GM18505 (cell line): ENCODE results near the gene GRAMD2B.

ENCODE experiments used
- ATAC-seq: cut with Tn5 transposase; IDR thresholded peaks from one replicate; pipeline ENCODE4 v1.9.1; 2021; ENCODE audit not compliant: unreplicated experiment
- POLR2A ChIP-seq: IDR thresholded peaks from 4 replicates; pipeline ENCODE4 v1.6.1; 2011; ENCODE audit warnings: borderline replicate concordance; ENCODE audit not compliant: insufficient read depth, insufficient read length; ENCODE audit errors: extremely low read depth

Gene GRAMD2B

DNA sequence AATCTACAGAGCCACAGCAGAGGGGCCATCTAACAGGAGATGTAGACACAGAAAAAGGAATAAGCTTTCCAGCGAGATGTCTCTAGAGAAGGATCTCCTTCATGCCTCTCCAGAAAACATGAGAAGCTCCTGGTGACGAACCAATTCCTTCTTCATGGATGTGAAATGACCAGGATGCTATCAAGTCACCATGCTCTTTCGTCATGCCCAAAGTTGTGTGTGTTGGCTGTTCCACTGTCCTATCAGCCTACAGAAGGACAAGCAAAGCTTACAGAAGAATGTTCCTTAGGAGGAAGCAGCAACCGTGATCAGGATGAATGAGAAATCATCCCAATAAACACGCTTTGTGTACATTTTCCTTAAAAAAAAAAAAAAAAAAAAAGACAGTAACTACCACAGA is 117.4 kb downstream of the GRAMD2B start:
- no peak for TF ChIP-seq POLR2A
- no peak for ATAC-seq

GRCh38 chr5:126542441-126542840 is 119.2 kb downstream of the GRAMD2B start:
- TF ChIP-seq POLR2A, result no peak
- no peak for ATAC-seq

DNA sequence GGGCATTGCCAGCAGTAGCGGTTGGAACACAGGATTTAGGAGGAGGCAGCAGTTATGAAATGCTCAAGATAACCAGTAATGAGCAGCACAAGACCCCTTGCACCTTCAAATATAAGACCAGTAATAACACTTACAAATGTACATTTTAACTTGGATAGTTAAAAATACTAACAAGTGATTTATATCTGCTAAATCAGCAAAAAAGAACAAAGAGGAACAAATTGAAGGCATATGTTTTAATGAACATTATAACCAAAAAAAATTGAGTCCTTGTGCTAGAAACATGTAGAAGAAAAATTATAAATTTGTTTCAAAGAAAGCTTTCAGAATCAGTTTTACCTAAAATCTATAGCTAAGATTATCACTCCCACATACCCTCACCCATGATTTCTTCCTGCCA is 119.8 kb downstream of the GRAMD2B start:
- no peak for ATAC-seq

DNA sequence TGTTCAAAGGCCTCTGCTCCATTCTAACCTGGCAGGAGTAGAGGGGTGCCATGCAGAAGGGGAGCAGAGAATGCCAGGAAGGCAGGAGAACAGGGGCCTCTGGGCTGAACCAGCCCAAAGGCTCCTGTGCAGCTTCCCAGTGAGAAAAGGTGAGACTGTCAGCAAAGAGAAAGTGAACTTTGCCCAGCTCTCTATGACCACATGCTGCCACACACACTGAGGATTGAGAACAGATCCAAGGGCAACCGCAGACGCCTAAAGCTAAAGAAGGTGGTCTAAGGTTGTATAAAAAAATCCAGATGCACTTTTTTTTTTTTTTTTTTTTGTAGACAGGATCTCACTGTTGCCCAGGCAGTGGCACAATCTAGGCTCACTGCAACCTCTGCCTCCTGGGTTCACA is 120.5 kb downstream of the GRAMD2B start:
- no peak for ATAC-seq
- TF ChIP-seq POLR2A, result no peak

More for the DNA sequence above, 119.8 kb downstream of the GRAMD2B start:
- no peak for TF ChIP-seq POLR2A
